HG02642 (cell line): ENCODE results near the gene NID1.
A peak's percentile ranks its signal among the peaks of the same experiment; 100 is the strongest.
"Not testable (repeated sequence)": the region's sequence is repeated elsewhere in the genome, so short reads cannot be mapped to it uniquely, and the experiment has no call there.

ENCODE experiments used
- ATAC-seq: cut with Tn5 transposase; IDR thresholded peaks from one replicate; pipeline ENCODE4 v1.9.1; 2021; ENCODE audit warnings: mild to moderate bottlenecking; ENCODE audit not compliant: unreplicated experiment, poor library complexity

Gene NID1

GRCh38 chr1:235972311-235972689 is 92.6 kb downstream of the NID1 start:
- ATAC-seq, result peak; percentile 44

DNA sequence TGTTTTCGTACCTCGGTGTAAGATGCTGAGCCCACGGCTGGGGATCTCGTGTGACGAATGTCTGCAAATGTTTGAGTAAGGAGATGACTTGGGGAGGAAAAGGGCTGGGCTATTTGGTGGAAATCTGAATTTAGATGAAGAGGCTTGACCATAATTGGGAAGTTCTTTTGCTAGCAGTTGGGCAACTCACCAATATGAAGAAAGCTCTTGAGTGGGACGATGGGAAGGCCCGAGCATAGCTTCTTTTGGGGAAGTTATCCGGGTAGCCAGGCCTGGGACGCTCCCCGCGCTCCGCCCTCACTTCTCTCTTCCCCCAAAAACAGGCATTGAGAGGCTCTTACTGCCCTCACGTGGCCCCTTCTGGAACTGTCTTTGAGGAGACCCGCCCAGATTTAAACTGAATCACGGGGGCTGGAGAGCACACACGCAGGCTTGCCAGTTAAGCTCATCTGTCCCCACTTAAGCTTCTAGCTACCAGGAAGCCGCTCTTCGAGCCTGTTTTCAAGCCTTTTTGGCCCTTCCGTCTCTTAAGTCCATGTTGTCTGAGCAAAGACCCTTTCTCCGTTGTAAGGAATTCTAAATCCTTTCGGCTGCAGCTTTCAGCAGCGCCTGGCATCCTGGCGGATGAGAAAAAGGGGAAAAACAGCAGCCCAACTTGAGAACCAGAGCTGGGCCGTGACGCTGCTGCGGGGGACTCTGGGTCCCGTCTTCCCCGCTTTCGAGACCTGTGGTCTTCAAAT is 93.1 kb downstream of the NID1 start:
- ATAC-seq, result peak; percentile 97

DNA sequence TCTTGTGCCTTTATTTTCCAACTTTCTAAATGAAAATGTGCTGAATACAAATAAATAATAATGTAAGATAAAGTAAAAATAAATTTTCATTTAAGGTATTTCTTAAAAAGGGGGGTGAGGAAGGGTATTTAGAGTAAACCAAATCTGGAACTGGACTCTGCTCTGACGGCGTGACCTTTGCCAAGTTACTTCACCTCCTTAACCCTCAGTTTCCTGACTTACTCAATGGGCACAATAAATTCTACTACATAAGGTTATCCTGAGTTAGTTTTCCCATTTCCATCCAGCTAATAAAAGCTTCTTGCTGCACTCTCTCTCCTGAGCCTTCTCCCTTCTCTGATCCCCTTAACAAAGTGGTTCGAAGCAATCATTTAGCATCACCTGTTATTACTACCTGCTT is 93.9 kb downstream of the NID1 start:
- no peak for ATAC-seq

GRCh38 chr1:235968831-235969230 is 96.1 kb downstream of the NID1 start:
- ATAC-seq, result no peak

DNA sequence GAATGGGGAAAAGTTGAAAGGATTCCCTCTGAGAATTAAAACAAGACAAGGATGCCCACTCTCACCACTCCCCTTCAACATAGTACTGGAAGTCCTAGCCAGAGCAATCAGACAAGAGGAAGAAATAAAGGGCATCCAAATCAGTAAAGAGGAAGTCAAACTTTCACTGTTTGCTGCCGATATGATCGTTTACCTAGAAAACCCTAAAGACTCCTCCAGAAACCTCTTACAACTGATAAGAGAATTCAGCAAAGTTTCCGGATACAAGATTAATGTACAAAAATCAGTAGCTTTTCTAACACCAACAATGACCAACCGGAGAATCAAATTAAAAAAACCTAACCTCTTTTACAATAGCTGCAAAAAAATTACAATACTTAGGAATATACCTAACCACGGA is 98.8 kb downstream of the NID1 start:
- ATAC-seq, result not testable (repeated sequence)

GRCh38 chr1:235960809-235961208 is 104.1 kb downstream of the NID1 start:
- ATAC-seq, result no peak

DNA sequence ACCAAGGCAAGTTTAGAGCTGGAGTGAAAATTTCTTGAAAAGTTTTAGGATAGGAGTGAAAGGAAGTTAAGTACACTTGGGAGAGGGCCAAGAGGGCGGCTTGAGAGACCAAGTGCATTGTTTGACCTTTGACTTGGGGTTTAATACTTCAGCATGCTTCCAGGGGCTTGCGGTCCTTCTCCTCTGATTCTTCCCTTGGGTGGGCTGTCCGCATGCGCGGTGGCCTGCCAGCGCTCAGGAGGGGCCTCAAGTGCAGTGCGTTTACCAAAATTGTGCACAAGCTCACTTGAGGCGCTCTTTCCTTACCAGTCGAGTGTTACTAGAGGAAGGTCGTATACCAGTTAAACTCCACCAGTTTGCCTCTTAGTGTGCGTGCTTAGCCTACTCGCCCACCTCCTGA is 106.9 kb downstream of the NID1 start:
- no peak for ATAC-seq

DNA sequence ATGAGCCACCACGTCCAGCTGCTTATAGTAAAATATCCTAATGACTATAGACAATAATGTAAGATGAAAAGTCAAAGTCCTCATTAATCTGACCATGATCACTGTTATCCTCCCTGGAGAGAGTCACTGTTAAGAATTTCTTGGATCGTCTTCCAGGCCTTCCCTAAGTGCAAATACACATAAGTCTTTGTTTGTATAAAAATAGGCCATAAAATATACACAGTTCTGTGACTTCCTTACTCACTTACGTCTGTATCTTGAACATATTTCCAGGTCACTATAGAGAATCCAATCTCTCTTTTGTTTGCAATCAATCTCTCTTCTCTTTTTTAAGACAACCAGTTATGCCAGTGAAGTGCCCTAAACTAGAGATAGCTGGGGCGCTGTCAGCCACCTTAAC is 109.1 kb downstream of the NID1 start:
- no peak for ATAC-seq

DNA sequence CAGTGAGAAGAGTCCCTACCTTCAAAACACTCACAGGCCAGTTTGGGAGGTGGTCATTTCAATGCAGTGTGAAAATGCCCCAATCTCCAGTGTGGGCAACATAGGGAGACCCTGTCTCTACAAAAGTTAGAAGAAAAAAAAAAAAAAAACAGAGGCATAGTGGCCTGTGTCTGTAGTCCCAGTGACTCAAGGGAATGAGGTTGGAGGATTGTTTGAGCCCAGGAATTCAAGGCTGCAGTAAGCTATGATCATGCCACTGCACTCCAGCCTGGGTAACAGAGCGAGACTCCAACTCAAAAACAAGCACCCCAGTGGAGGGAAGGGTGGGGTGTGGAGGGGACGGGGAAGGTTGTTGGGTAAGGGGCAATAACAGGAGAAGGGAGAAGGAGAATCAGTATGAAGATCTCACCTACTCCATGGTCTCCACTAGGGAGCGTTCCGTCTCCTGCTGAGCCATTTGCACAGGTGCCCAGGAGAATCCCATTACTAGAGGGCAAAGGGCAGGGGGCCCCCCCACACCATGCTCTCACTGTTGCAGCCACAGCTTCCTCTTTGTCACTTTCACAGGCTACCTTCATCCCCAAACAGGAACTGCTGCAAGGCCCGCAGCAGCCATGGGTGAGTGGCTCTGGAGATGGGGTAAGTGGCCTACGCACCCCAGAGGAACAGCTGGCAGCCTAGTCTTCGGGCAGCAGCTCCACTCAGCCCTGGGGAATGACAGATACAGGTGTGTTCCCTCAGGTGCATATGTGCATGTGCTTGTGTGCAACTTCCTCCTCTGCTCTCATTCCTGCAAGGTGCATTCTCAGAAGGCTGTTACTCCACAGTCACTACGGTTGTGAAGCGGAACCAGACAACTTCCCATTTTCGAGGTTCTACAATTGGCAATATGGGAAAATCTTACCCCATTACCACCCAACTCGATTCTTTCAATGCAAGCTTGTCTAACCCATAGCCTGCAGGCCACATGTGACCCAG is 110.3 kb downstream of the NID1 start:
- peak; percentile 93 for ATAC-seq

GRCh38 chr1:235953801-235954200 is 111.1 kb downstream of the NID1 start:
- ATAC-seq, result no peak

GRCh38 chr1:235952950-235953615 is 111.8 kb downstream of the NID1 start:
- ATAC-seq, result peak; percentile 60

- no peak for ATAC-seq
These were observed 113.2 kb downstream of the NID1 start for GRCh38 chr1:235951661-235952060.

DNA sequence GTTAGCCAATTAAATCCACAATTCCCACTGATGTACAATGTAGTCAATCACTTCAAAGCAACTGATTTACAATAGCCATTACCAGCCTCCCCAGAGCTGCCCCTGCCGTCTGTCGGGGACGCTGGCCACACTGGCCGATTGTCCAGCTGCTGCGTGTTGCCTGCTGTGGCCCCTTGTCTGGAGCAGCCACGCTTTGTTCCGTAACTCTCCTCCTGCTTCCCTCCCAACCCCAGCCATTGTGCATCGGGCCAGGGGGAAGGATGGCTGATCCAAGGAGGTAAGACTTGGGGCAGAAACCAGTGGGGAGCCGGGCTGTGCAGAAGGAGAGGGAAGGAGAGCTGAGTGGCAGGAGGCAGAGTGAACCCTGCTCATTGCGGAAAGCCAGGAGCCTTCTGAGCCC is 114.6 kb downstream of the NID1 start:
- ATAC-seq, result no peak

DNA sequence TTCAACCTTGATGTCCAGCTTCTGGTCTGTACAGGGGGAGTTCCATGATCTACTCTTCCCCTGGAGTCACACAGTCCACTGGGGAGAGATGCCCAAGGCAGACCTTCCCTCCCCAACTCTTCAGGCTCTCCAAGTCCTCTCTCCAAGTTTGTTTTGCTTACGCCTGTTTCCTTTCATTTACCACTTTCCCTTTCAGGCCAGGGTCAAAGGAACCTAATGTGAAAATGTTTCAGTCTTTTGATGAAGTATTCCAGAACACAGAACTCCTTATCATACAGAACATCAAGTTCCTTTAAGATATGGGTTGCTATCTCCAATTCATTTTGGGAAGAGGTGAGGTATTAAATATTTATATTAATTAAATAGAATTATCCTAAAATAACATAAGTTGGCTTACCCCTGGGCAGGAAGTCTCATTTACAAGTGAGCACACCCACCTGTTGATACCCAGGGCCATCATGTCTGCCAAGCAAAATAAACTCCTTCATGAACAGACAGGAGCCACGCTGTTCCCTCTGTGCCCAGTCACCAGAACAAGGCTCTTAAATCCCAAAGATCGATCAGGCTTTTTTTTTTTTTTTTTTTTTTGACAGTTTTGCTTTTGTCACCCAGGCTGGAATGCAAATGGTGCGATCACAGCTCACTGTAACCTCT is 116.0 kb downstream of the NID1 start:
- no peak for ATAC-seq

DNA sequence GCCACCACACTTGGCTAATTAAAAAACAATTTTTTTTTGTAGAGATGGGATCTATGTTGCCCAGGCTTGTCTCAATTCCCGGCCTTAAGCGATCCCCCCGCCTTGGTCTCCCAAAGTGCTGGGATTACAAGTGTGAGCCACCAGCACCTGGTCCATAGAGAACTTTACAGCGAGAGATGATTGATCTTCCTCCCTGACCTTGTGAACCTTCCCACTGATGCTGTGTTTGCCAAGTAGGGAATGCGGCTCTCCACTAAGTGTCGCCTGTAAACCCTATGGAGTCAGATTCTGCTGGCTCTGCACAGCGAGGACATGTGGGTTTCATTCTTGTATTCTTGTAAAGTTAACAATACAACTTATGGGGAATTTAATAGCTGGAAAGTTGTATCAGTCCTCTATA is 116.9 kb downstream of the NID1 start:
- ATAC-seq, result no peak

GRCh38 chr1:235946571-235946981 is 118.3 kb downstream of the NID1 start:
- no peak for ATAC-seq

GRCh38 chr1:235945775-235946570 is 118.9 kb downstream of the NID1 start:
- no peak for ATAC-seq

GRCh38 chr1:235943581-235944114 is 121.2 kb downstream of the NID1 start:
- ATAC-seq, result no peak

GRCh38 chr1:235942979-235943575 is 121.8 kb downstream of the NID1 start:
- no peak for ATAC-seq
